ENCODE data around the gene ZBED4. TPM values are rescaled to one million over a fixed set of nuclear protein-coding genes. Genes with fewer than 3 reads are reported as not detected.
A peak's percentile ranks its signal among the peaks of the same experiment; 100 is the strongest.

ZBED4 gene
- total and polyA plus RNA-seq, 2 experiments from 2014 or later, result 8.5 to 31.9 TPM

GRCh38 chr22:49827271-49827852, 26.3 kb upstream of the ZBED4 start:
- Mint-ChIP-seq H3K4me1 (peaks cover 29% of the 10 kb centered on the region), H3K4me3 (no peak overlapping the region; the same call in 2 of the 3 replicates), H3K27me3 (ENCODE audit: insufficient read depth, low read depth, poor library complexity) (peaks cover 22% of the 10 kb centered on the region), H3K36me3 (ENCODE audit: low read depth) (peaks cover 56% of the 10 kb centered on the region), H3K27ac (no peak overlapping the region), H3K9me3 (peaks cover 38% of the 10 kb centered on the region)
- Histone ChIP-seq H3K36me3 (ENCODE audit: insufficient read depth) (peaks cover 6% of the 10 kb centered on the region; the same call in 1 of the 2 replicates), H3K27me3 (ENCODE audit: insufficient read depth) (0 out of 2 replicates have a peak, but pooled peaks cover 4% of the 10 kb centered on the region), H3K4me2 (peak overlapping the region; percentile 92), H3K9me2 (ENCODE audit: insufficient read depth) (no peaks in the 10 kb centered on the region), H3F3A (replicated peaks; ENCODE audit: low read depth) (no peaks in the 10 kb centered on the region), H2AFZ (no peak overlapping the region), H3K4me3 (peak overlapping the region; percentile 91), H3K27ac (ENCODE audit: low read depth) (no peak overlapping the region), H3K4me1 (ENCODE audit: insufficient read depth) (peaks cover 8% of the 10 kb centered on the region; the same call in 1 of the 2 replicates), H3K79me2 (replicated peaks; ENCODE audit: insufficient read depth) (peaks cover 46% of the 10 kb centered on the region), H4K20me1 (replicated peaks; ENCODE audit: insufficient read depth) (peaks cover 32% of the 10 kb centered on the region)
- ATAC-seq, result no peak; the same call in 1 of the 3 replicates
- no peak for DNase-seq (ENCODE audit: low spot score)
- TF ChIP-seq ZNF331 (CRISPR knock-in tag; IDR thresholded peaks at IDR 0.05; ENCODE audit: low read depth), result no peak
- TF ChIP-seq ETS1 (IDR thresholded peaks at IDR 0.05), result no peak
- TF ChIP-seq POLR2AphosphoS5 (IDR thresholded peaks at IDR 0.05; ENCODE audit: low read depth), result no peak

- Histone ChIP-seq H3K36me3 (ENCODE audit: insufficient read depth) (0 out of 2 replicates have a peak, but pooled peaks cover under 1% of the 10 kb centered on the region), H3K27ac (ENCODE audit: low read depth) (no peak within 1 kb of the TSS), H3K4me2 (peak within 1 kb of the TSS; percentile 92), H4K20me1 (replicated peaks; ENCODE audit: insufficient read depth) (peaks cover 26% of the 10 kb centered on the region), H3F3A (replicated peaks; ENCODE audit: low read depth) (no peaks in the 10 kb centered on the region), H2AFZ (0 out of 2 replicates have a peak within 1 kb of the TSS, but pooled peaks have one; percentile 63), H3K9me2 (ENCODE audit: insufficient read depth) (no peaks in the 10 kb centered on the region), H3K4me1 (ENCODE audit: insufficient read depth) (peaks cover 8% of the 10 kb centered on the region; the same call in 1 of the 2 replicates), H3K27me3 (ENCODE audit: insufficient read depth) (0 out of 2 replicates have a peak, but pooled peaks cover 4% of the 10 kb centered on the region), H3K4me3 (peak within 1 kb of the TSS; percentile 91), H3K79me2 (replicated peaks; ENCODE audit: insufficient read depth) (peaks cover 39% of the 10 kb centered on the region)
- TF ChIP-seq EZH2phosphoT487 (IDR thresholded peaks at IDR 0.05; ENCODE audit: unreplicated experiment), result no peak
- TF ChIP-seq STAT1 (IDR thresholded peaks at IDR 0.05; ENCODE audit: unreplicated experiment), result no peak
- TF ChIP-seq CREB1 (CRISPR knock-in tag; IDR thresholded peaks at IDR 0.05; ENCODE audit: low read depth), result no peak
- H3K27ac Mint-ChIP-seq, result no peak within 1 kb of the TSS
- peak within 1 kb of the TSS; percentile 82 for H3K4me3 Mint-ChIP-seq
- H3K36me3 Mint-ChIP-seq (ENCODE audit: low read depth), result peaks cover 50% of the 10 kb centered on the region
- H3K27me3 Mint-ChIP-seq (ENCODE audit: insufficient read depth, low read depth, poor library complexity), result peaks cover 19% of the 10 kb centered on the region
- peaks cover 43% of the 10 kb centered on the region for H3K9me3 Mint-ChIP-seq
- peak; percentile 40; the same call in 2 of the 3 replicates for ATAC-seq
- DNase-seq (ENCODE audit: low spot score), result peak; percentile 74
- H3K4me1 Mint-ChIP-seq, result peaks cover 26% of the 10 kb centered on the region
Measured at GRCh38 chr22:49827853-49828598, 25.6 kb upstream of the ZBED4 start, which contains the start of gene BRD1. Gene BRD1, minus strand, starts transcription at chr22:49827873. Its CDS starts 3,556 bp downstream, at chr22:49824317.

GRCh38 chr22:49828599-49828965, 25.1 kb upstream of the ZBED4 start:
- peaks cover 44% of the 10 kb centered on the region for H3K36me3 Mint-ChIP-seq (ENCODE audit: low read depth)
- Histone ChIP-seq H3K36me3 (ENCODE audit: insufficient read depth) (no peaks in the 10 kb centered on the region), H4K20me1 (replicated peaks; ENCODE audit: insufficient read depth) (peaks cover 24% of the 10 kb centered on the region), H3K4me1 (ENCODE audit: insufficient read depth) (peaks cover 8% of the 10 kb centered on the region; the same call in 1 of the 2 replicates), H3K79me2 (replicated peaks; ENCODE audit: insufficient read depth) (peaks cover 33% of the 10 kb centered on the region), H3K27me3 (ENCODE audit: insufficient read depth) (0 out of 2 replicates have a peak, but pooled peaks cover 4% of the 10 kb centered on the region), H3K4me2 (no peak overlapping the region), H2AFZ (no peak overlapping the region), H3F3A (replicated peaks; ENCODE audit: low read depth) (no peaks in the 10 kb centered on the region), H3K27ac (ENCODE audit: low read depth) (no peak overlapping the region), H3K4me3 (no peak overlapping the region), H3K9me2 (ENCODE audit: insufficient read depth) (no peaks in the 10 kb centered on the region)
- H3K4me3 Mint-ChIP-seq, result peak overlapping the region; percentile 43
- no peak for ATAC-seq
- H3K27me3 Mint-ChIP-seq (ENCODE audit: insufficient read depth, low read depth, poor library complexity), result peaks cover 19% of the 10 kb centered on the region
- H3K27ac Mint-ChIP-seq, result no peak overlapping the region
- H3K9me3 Mint-ChIP-seq, result peaks cover 43% of the 10 kb centered on the region
- no peak for DNase-seq (ENCODE audit: low spot score)
- H3K4me1 Mint-ChIP-seq, result peaks cover 25% of the 10 kb centered on the region
- TF ChIP-seq JUNB (IDR thresholded peaks at IDR 0.05; ENCODE audit: unreplicated experiment) (no peak), EZH2 (IDR thresholded peaks at IDR 0.05; ENCODE audit: low read depth, unreplicated experiment) (no peak), ETS1 (IDR thresholded peaks at IDR 0.05) (no peak)
